Measurements from ENCODE around the gene ART4.

ART4 gene

DNA sequence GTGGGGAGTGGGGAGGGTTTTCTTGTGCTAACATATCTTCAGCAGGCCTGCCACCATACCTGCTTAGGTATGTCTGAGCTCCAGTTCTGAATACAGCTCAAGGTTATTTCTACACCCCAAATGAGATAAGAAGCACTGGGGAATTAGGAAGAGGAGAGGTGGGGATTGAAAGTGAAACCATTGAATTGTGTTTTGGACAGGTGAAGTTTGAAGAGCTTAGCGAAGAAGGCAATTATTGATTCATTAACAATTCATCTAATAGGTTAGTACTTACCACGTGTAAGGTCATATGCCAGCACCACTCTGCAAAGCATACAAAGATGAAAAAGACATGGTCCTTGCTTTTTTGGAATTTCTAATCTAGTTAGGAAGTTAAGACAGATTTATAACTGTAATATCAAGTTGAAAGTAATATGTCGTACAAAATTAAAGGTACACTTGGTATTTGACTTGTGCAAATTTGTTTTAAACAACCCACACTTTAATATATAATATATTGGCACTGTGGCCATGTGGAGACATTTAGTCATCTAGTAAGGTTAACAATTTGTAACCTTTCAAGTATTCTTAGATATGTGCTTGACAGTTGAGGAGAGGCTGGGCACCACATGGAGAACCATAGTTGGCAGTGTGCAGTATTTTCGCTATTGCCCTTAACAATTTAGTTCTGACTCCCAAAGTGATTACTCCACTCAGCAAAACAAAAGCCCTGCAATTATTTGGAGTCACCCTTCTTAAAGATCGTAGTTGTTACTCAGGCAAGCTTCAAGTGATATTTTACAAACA lies 33.0 kb downstream of the ART4 start:
- no peak for DNase-seq

DNA sequence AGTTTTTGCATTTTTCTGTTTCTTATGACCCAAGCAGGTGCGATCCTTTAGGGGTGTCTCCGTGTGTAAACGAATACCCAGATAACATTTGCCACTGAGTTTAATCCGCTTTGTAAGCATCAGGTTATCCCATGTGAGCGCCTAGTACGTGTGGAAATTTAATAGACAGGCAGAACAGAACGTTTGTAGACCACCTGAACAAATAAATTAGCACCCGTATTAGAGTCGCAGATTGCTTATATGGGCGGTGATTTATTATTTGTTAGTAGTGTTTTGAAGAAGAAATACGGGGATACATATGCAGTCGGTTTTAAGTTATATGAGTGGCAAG lies 39.5 kb downstream of the ART4 start:
- no peak for DNase-seq

GRCh38 chr12:14803011-14803829 lies 40.1 kb downstream of the ART4 start, which contains the start of the genes C12orf60 and WBP11:
TSS of gene C12orf60 (plus strand) at chr12:14803670. CDS start at chr12:14822936, 19,266 bp downstream.
TSS of gene WBP11 (minus strand) at chr12:14803478. CDS start at chr12:14801383, 2,095 bp downstream.
- peak; percentile 74 to 92 (median 90) for DNase-seq

DNA sequence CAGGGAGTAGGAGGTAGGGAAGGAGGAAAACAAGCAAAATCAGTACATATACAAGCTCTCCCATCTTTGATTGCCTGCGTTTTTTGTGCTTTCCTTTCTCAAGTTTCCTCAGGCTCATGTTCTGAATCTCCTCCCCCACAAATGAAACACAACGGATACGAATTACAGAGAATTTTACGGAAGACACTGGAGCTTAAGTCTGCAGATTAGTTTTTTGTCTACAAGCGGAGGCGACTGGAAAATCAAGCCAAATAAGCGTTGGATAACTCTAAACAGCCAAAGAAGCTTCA lies 40.7 kb downstream of the ART4 start:
- peak in 1 of 6 experiments; percentile 37 for DNase-seq

DNA sequence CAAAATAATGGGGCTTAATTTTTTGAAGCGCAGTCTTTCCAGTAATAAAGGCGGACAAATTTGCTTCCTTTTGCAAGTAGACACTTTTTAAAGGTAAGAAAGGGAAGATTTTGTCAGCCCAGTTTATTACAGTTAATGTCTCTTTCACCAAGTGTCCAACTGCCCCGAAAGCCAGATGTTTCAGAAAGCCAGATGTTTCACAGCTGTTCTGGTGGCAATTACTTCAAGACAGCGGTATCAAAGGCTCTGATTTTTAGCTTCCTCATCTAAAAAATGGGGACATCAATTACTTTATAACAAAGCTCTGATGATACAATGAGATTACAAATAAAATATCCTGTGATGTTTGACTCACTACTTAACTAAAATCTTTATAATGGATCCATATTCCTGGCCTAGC lies 41.1 kb downstream of the ART4 start:
- DNase-seq: no peak

DNA sequence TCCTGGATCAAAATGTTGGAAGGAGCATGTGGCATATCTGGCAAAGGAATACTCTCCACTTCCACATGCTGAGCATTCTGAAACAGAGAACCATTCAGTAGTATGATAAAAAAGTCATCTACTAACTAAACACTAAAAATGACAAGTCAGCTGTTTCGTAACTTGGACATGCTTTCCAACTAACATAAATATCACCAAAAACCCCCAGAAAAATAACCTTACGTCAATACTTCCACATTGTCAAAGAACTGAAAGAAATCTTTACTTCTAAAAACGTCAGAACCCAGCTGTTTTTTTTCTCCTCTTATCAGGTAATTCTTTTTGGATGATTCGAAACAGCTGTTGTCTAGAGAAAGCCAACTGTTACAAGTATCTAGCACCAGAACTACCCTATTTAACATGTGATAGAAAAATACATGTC lies 48.3 kb downstream of the ART4 start:
- no peak for DNase-seq

- no peak for DNase-seq
Measured at GRCh38 chr12:14785568-14785967, 57.8 kb downstream of the ART4 start.

DNA sequence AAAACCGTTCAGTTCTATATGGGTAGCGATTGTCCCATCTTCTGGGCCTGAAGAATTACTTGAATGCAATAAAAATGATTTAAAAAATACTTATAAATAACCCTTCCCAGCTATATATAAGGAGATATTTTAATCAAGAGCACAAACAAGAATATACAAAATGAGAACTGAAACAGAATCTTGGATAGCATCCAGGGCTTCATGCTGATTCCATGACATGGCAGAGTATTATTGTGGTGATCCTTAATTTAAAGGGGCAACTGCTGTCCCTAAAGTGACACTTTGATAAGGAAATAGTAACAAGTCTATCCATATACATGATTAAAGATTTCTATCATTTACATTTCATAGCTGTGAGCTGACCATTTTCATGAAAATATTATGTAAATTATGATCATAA lies 58.9 kb downstream of the ART4 start:
- DNase-seq: no peak

DNA sequence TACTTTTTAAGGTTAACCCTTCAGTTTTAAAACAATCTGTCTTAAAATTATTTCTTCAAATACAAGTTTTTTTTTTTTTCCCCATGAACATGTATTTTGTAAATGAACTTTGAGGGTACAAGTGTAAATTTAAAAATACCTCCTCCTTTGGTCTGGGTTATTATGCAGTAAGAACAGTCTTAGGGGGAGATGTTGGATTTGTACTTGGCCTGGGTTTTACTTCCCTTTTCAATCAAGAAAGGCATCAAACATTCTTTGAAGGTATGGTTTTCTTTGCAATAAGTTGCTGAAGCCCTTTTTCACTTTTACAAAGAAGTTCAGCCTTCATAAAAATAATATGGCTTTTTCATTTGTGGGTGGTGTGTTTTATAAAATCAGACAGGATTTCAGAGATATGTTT lies 60.6 kb downstream of the ART4 start:
- DNase-seq: no peak

DNA sequence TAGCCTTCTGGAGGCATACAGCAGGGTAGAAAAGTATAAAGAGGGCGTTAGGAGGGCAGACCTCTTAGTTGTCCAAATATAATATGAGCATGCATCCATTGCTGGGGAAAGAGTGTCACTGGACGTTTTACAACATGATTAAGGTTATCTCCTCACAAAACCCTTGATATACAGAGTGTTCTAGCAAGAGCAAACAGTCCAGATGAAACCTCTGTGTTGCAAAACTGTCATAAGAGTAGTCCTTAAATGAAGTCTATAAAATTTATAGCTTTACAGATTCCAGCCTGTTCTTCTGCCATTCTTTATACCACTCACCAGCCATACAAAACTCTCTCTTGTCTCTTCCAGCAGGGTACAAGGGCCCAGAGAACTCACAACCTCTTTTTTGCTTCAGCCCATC lies 61.8 kb downstream of the ART4 start:
- DNase-seq: no peak

GRCh38 chr12:14780859-14781258 lies 62.5 kb downstream of the ART4 start:
- no peak for DNase-seq

GRCh38 chr12:14779834-14780233 lies 63.5 kb downstream of the ART4 start:
- DNase-seq: no peak

DNA sequence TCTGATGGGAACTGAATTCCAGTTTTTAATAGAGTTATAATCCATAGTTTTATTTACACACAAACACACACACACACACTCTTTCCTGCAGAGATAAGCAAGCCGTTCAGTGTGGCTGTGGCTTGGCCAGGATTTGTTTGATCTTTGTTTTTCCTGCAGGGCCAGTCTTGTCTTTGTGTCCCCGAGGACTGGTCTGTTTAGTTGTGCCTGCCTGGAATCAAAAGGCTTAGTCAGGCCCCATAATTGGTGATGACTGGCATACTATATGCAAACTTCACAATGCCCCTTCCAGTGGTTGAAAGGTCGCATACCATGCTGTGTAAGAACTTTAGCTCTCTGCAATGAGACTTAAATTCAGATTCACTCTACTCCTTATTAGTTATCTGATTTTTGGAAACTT lies 66.1 kb downstream of the ART4 start:
- DNase-seq: no peak

GRCh38 chr12:14776236-14776961 lies 66.9 kb downstream of the ART4 start:
- DNase-seq: peak in 2 of 6 experiments; percentile 7 to 24

- no peak for DNase-seq
Measured at GRCh38 chr12:14775636-14775980, 67.7 kb downstream of the ART4 start.
